ENCODE results near the gene UCHL3. TPM values are rescaled to one million over a fixed set of nuclear protein-coding genes. Genes with fewer than 3 reads are reported as not detected.
A peak's percentile ranks its signal among the peaks of the same experiment; 100 is the strongest.

UCHL3 gene
- total and polyA plus RNA-seq, 2 of the 8 experiments (the other 6 are each of a cell fraction or from before 2014, with no cell fraction given) = 33.0 to 61.1 TPM

- WGBS, 2 experiments (ENCODE audit: extremely low coverage in 1 of 2, insufficient coverage in 1 of 2, insufficient read length in 1 of 2, insufficient replicate concordance in 2 of 2, low coverage in 1 of 2, low lambda C conversion rate in 2 of 2, missing lambda C conversion rate in 1 of 2) = 5% methylated on average over 13 of the region's 76 CpGs; no CpG with 5 or more reads in 1 of the 2 experiments
These were observed 86.3 kb downstream of the UCHL3 start, which contains the start of gene LMO7 for GRCh38 chr13:75635828-75636435. Gene LMO7 (plus strand): TSS chr13:75636330. CDS start chr13:75636658, 328 bp downstream.

More at GRCh38 chr13:75635828-75636435, 86.3 kb downstream of the UCHL3 start, which contains the start of gene LMO7:
- H3K23ac ChIP-seq (ENCODE audit: insufficient read length) = no peak within 1 kb of the TSS
- peak within 1 kb of the TSS; percentile 90 for H4K91ac ChIP-seq (replicated peaks; ENCODE audit: insufficient read length, low read length)
- no peaks in the 10 kb centered on the region for H3K9me3 ChIP-seq (ENCODE audit: insufficient read depth in 2 of 2, low read depth in 1 of 2, low read length in 1 of 2)
- no peak within 1 kb of the TSS for H3K27ac ChIP-seq (ENCODE audit: low read depth, low read length)
- DNase-seq (ENCODE audit: low read depth in 1 of 2, low spot score in 2 of 2) (peak in 1 of 2 experiments; percentile 84), FAIRE-seq (no peak)
- no peak within 1 kb of the TSS; the same call in 1 of the 2 replicates for H2AK5ac ChIP-seq (ENCODE audit: low read depth, low read length)
- peak within 1 kb of the TSS; percentile 39 to 56 (median 50) for H3K9ac ChIP-seq (replicated peaks in 1 of 4; ENCODE audit: extremely low read depth in 1 of 4, low read depth in 3 of 4, low read length in 3 of 4)
- H2BK20ac ChIP-seq (ENCODE audit: low read length) = peak within 1 kb of the TSS; percentile 48; the same call in 1 of the 2 replicates
- H2AFZ ChIP-seq (ENCODE audit: low read length) = peak within 1 kb of the TSS; percentile 97
- peak within 1 kb of the TSS; percentile 12 for H3K14ac ChIP-seq (ENCODE audit: insufficient read length)
- TF ChIP-seq CBX8 (IDR thresholded peaks at IDR 0.05; ENCODE audit: borderline replicate concordance, low read depth, low read length) (no peak), TEAD4 (IDR thresholded peaks at IDR 0.05; ENCODE audit: low read depth, low read length) (peak; percentile 93), TBP (IDR thresholded peaks at IDR 0.05; ENCODE audit: low read depth, low read length) (no peak), NANOG (IDR thresholded peaks at IDR 0.05; ENCODE audit: insufficient read depth, low read depth, low read length, poor library complexity, severe bottlenecking) (no peak), EP300 (IDR thresholded peaks at IDR 0.05; ENCODE audit: borderline replicate concordance in 1 of 2, low read depth in 2 of 2, low read length in 2 of 2) (0 out of 3 replicates have a peak, but pooled peaks of 1 of the 2 experiments have one; percentile 37), RBBP5 (IDR thresholded peaks at IDR 0.05; ENCODE audit: borderline replicate concordance, low read depth, low read length) (0 out of 2 replicates have a peak, but pooled peaks have one; percentile 47), TAF1 (IDR thresholded peaks at IDR 0.05; ENCODE audit: low read depth, low read length) (0 out of 2 replicates have a peak, but pooled peaks have one; percentile 15), TCF12 (IDR thresholded peaks at IDR 0.05; ENCODE audit: low read depth, low read length) (peak; percentile 78), EZH2 (IDR thresholded peaks at IDR 0.05; ENCODE audit: low read depth, low read length, severe bottlenecking) (no peak), E2F6 (IDR thresholded peaks at IDR 0.05) (no peak), POLR2AphosphoS5 (IDR thresholded peaks at IDR 0.05; ENCODE audit: low read depth, low read length) (peak; percentile 3; the same call in 1 of the 2 replicates)
- H3K56ac ChIP-seq (replicated peaks; ENCODE audit: insufficient read length, low read depth, low read length) = no peak within 1 kb of the TSS
- peak within 1 kb of the TSS; percentile 80 for H3K18ac ChIP-seq (ENCODE audit: extremely low read depth, low read length)
- H3K4me2 ChIP-seq (ENCODE audit: insufficient read depth in 1 of 2, low read depth in 2 of 2, low read length in 2 of 2) = peak within 1 kb of the TSS; percentile 84 to 88
- peak within 1 kb of the TSS; percentile 61 to 84 (median 70) for H3K4me3 ChIP-seq (ENCODE audit: extremely low read depth in 1 of 4, insufficient read depth in 2 of 4, low read depth in 3 of 4, low read length in 4 of 4)
- H2BK120ac ChIP-seq (replicated peaks; ENCODE audit: low read depth, low read length) = peak within 1 kb of the TSS; percentile 90
- H3K36me3 ChIP-seq (ENCODE audit: control insufficient read depth in 2 of 4, insufficient read depth in 4 of 4, low read length in 3 of 4) = no peaks in the 10 kb centered on the region
- peaks cover 4 to 30% (median 16%) of the 10 kb centered on the region in 4 experiments for H3K27me3 ChIP-seq (replicated peaks in 1 of 4; ENCODE audit: control insufficient read depth in 3 of 4, extremely low read depth in 1 of 4, insufficient read depth in 3 of 4, low read length in 3 of 4)
- peaks cover 16% of the 10 kb centered on the region; the same call in 1 of the 2 replicates for H3K23me2 ChIP-seq (ENCODE audit: low read depth, low read length)
- ChIA-PET POLR2A (ENCODE audit: partially characterized antibody) (interaction anchor here (0.9 to 1.0 kb wide), 3 partner anchors 10 to 98 kb away, joined by 3 to 5 read pairs (median 3); partner anchors contain the start of gene COMMD6), CTCF (ENCODE audit: partially characterized antibody) (interaction anchor here (2.5 kb wide), 1 partner anchor 38 kb away, joined by 7 read pairs; no protein-coding TSS in a partner anchor)
- H2BK15ac ChIP-seq (ENCODE audit: low read length) = peak within 1 kb of the TSS; percentile 96; the same call in 1 of the 2 replicates
- no peaks in the 10 kb centered on the region for H3K79me2 ChIP-seq (ENCODE audit: control insufficient read depth in 1 of 2, insufficient read depth in 2 of 2, low read length in 2 of 2)
- peaks cover 3 to 11% (median 7%) of the 10 kb centered on the region in 4 experiments for H3K4me1 ChIP-seq (replicated peaks in 1 of 4; ENCODE audit: control insufficient read depth in 3 of 4, insufficient read depth in 4 of 4, low read length in 3 of 4)
- peak within 1 kb of the TSS; percentile 96; the same call in 1 of the 2 replicates for H4K8ac ChIP-seq (ENCODE audit: extremely low read depth, insufficient read depth, low read length)
- no peaks in the 10 kb centered on the region for H3K79me1 ChIP-seq (ENCODE audit: low read depth, low read length)
- peak within 1 kb of the TSS; percentile 94 for H3K4ac ChIP-seq (replicated peaks; ENCODE audit: insufficient read length, low read depth, low read length)
- H4K5ac ChIP-seq (ENCODE audit: insufficient read length, low read depth, low read length) = no peak within 1 kb of the TSS
- H4K20me1 ChIP-seq (replicated peaks in 1 of 2; ENCODE audit: control insufficient read depth in 1 of 2, insufficient read depth in 2 of 2, low read length in 2 of 2) = no peaks in the 10 kb centered on the region
- H2BK5ac ChIP-seq (ENCODE audit: low read depth, low read length) = no peak within 1 kb of the TSS; the same call in 1 of the 2 replicates
- H2BK12ac ChIP-seq (ENCODE audit: low read depth, low read length) = peak within 1 kb of the TSS; percentile 94

All from H1 (cell line).